HG03521 (cell line): ENCODE data around the gene MAN1B1.
"Not testable (repeated sequence)": the region's sequence is repeated elsewhere in the genome, so short reads cannot be mapped to it uniquely, and the experiment has no call there.

Experiments used
- ATAC-seq: cut with Tn5 transposase; IDR thresholded peaks from one replicate; pipeline ENCODE4 v1.9.1; 2021; ENCODE audit warnings: mild to moderate bottlenecking, moderate library complexity; ENCODE audit not compliant: unreplicated experiment

MAN1B1 gene

DNA sequence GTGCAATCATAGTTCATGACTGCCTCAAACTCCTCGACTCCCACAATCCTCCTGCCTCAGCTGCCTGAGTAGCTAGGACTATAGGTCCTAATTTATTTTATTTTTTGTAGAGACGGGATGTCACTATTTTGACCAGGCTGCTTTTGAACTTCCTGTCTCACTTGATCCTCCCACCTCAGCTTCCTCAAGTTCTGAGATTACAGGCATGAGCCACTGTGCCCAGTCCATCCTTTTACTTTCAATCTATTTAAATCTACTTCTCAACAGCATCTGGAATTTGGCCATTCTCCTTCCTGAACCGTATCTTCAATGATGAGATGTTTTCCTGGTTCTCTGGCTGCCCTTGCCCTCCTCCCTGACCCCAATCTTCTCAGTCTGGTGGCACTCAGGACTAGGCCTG lies 40.0 kb downstream of the MAN1B1 start:
- no peak for ATAC-seq

GRCh38 chr9:137127301-137128157 lies 40.7 kb downstream of the MAN1B1 start:
- no peak for ATAC-seq

GRCh38 chr9:137128158-137128861 lies 41.5 kb downstream of the MAN1B1 start:
- no peak for ATAC-seq

DNA sequence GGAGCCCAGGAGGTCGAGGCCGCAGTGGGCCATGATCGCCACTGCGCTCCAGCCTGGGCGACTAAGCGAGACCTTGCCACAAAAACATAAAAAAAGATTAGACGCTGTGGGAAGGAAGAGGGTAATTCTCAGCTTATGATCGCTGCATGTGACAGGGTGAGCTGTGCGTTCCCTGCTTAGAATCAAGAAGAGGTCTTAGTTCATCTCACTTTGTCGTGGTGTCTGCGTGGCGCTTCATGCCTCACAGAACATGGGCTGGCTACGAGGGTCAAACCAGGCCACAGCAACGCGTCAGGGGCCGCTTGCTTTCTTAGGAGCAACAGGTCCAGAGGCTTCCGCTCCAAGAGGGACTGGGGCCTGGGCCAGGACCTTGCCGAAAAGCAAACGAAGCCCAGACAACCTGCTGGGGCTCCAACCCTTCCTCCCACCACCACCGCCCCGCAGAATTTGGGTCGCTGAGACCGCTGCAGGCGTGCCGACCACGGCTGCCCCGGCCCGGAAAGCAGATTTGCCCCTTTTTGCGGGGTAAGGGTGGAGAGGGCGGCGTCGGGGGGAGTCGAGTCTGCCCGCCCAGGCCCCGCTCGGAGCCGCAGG lies 42.2 kb downstream of the MAN1B1 start:
- peak; percentile 9 for ATAC-seq

DNA sequence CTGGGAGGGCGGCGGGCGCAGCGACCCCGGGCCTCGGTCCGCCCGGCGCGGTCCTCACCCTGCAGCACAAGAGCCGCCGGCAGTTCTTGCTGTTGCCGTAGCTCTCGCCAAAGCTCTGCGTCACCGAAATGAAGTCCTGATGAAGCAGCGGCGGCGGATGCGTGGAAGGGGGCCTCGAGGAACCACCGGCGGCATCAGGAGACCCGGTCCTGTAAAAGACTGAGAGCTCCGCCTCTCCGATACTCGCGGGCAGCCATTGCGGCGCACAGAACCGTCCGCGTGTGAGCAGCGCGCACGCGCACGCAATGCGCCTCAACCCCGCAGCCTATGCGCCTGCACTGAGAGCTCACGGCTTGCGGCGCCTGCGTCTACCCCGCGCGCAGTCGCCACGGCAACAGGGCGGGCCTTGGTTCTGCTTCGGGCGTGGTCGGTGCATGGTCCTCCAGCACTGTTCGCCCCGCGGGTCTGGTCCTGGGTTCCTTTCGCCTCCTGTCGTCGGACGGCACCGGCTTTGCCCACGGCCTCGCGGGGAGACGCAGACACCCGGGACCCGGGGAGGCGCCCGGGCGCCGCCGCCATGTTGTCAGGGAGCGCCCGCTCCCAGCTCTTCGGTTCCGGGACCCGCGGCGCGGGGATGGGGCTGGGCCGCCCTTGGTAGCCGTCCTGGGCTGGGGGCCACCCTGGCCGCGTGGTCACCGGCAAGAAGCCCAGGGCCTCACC lies 42.8 kb downstream of the MAN1B1 start:
- peak; percentile 78 for ATAC-seq

DNA sequence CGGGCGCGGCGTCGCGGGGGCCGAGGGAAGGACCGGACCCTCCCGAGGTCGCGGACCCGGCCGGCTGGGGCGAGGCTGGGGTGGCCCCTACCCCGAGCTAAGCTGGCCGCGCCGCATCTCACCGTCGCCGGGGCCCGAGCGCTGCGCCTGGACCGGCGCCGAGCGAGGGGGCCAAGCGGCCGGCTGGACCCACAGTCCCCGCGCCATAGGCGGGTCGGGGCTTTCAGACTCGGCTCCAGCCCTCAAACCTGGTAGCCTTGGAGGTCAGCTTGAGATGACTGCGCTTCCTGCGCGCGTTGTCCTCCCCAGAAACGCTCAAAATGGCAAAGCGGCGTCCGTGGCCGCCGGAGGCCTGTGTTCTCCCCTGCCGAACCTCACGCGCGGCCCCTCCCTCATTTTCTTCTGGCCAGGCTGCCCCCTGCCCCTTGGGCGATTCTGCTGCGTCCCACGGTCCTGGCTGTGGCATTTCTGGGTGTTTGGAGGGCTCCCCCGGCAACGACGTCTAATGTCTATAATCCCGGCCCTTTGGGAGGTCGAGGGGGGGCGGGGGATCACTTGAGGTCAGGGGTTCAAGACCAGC lies 43.5 kb downstream of the MAN1B1 start:
- peak; percentile 17 for ATAC-seq

DNA sequence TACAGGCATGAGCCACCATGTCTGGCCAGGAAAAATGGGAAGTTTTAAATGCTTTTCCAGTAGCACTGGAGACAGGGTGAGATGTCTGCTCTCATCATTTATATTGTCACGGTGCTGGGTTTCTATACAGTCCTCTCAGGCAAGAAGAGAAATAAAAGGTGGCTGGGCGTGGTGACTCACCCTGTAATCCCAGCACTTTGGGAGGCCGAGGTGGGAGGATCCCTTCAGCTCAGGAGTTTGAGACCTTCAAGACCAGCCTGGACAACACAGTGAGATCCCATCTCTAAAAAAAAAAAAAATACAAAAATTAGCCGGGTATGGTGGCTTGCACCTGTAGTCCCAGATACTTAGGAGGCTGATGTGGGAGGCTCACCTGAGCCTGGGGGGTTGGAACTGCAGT lies 47.4 kb downstream of the MAN1B1 start:
- no peak for ATAC-seq

DNA sequence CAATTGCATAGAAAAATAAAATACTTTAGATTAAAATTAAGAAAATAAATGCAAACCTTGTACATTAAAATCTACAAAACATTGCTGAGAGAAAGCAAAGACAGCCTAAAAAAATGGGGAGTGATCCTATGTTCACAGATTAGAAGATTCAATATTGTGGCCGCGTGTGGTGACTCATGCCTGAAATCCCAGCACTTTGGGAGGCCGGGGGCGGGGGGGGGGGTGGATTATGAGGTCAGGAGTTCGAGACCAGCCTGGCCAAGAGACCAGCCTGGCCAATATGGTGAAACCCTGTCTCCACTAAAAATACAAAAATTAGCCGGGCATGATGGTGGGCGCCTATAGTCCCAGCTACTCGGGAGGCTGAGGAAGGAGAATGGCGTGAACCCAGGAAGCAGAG lies 48.4 kb downstream of the MAN1B1 start:
- not testable (repeated sequence) for ATAC-seq

GRCh38 chr9:137136261-137136880 lies 49.6 kb downstream of the MAN1B1 start:
- no peak for ATAC-seq

- no peak for ATAC-seq
These were observed 50.3 kb downstream of the MAN1B1 start for GRCh38 chr9:137136881-137137607.

DNA sequence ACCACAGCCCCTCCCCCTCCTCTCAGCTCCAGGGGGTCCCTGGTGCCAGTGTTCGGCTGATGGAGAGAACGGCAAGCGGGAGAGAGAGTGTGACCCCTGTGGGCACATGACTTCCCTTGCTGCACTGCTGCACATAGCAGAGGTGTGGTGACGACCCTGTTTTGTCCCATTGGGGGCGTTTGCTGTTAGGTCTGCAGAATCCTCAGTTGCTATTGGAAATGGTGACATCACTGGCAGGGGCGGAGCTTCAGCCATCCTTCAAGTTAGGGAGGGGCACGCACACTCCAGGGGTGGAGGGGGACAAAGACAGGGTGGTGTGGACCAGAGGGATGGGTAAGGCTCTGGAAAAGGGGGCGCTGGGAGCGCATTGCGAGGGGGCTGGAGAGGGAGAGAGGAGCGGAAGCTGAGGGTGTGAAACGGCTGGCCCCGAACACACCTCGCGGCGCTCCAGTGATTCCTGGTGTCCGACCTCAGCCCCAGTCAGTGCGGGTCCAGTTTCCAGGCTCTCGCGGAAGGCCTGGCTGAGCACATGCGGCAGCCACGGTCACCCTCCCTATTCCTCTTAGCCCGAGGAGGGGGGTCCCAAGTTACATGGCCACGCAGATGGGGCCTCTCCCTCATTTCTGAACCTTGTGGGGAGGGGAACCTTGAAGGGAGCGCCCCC lies 51.4 kb downstream of the MAN1B1 start:
- ATAC-seq = no peak

- ATAC-seq = no peak
These were observed 52.1 kb downstream of the MAN1B1 start, which contains the start of gene GRIN1 for GRCh38 chr9:137138722-137139467. Gene GRIN1, plus strand, starts transcription at chr9:137139154. Its CDS starts 333 bp downstream, at chr9:137139487.

- no peak for ATAC-seq
These were observed 52.8 kb downstream of the MAN1B1 start for GRCh38 chr9:137139468-137140150.

- no peak for ATAC-seq
These were observed 53.6 kb downstream of the MAN1B1 start for GRCh38 chr9:137140151-137141012.

DNA sequence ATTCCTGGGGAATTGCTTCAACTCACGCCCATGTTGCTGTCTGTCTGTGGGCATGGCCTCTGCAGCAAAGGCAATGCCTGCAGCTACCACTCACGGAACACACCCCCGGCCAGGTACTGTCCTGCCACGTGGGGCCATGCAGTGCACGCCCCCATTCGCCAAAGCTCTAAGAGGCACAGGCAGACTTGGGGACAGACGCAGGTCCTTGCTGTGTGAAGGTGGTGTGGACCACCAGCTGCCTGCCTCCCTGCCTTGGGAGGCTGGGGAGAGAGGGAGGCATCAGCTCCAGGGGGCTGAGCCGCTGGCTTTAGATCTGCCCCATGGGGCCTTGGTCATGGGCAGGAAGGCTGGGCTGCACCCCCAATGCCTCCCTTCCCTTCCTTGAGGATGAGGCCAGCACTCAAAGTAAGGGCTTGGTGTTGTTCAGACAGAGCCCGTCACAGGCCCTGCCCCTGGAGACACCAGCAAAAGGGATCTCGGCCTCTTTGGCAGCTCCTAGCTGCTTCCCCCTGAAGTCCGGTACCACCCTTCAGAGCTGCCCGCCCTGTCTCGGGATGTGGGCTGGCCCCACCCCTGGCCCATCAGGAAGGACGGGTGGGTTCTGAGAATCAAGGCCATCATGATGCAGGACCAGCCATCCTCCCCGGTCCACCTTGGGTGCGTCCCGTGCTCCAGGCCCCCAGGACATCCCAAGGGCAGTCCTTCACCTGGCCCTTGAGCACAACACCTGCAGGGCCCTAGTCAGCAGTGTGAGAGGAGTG lies 54.4 kb downstream of the MAN1B1 start:
- ATAC-seq = no peak
